Measurements from ENCODE around the gene WARS2. TPM values are rescaled to one million over a fixed set of nuclear protein-coding genes. Genes with fewer than 3 reads are reported as not detected.
A peak's percentile ranks its signal among the peaks of the same experiment; 100 is the strongest.

WARS2 gene
- total RNA-seq, 2 donors from 2014 or later, result 18.5 to 21.6 TPM

GRCh38 chr1:118988186-118989005 is 152.1 kb downstream of the WARS2 start, which contains the start of gene TBX15:
TSS of gene TBX15 (minus strand) at chr1:118988343. CDS start at chr1:118987795, 548 bp downstream.
- peaks cover 79% of the 10 kb centered on the region for H3K27me3 Mint-ChIP-seq
- H3K9me3 Mint-ChIP-seq, result peaks cover 2% of the 10 kb centered on the region
- peaks cover 26% of the 10 kb centered on the region for H3K36me3 Mint-ChIP-seq (ENCODE audit: low read depth)
- no peak for ATAC-seq (replicated peaks)
- H3K4me1 Mint-ChIP-seq, result no peaks in the 10 kb centered on the region
- peak within 1 kb of the TSS; percentile 42 for H3K4me3 Mint-ChIP-seq
- no peak within 1 kb of the TSS for H3K27ac Mint-ChIP-seq

- Mint-ChIP-seq H3K4me1 (no peaks in the 10 kb centered on the region), H3K4me3 (peak overlapping the region; percentile 42), H3K27me3 (peaks cover 85% of the 10 kb centered on the region), H3K9me3 (peaks cover 3% of the 10 kb centered on the region), H3K36me3 (ENCODE audit: low read depth) (peaks cover 26% of the 10 kb centered on the region), H3K27ac (no peak overlapping the region)
- no peak for ATAC-seq (replicated peaks)
Measured at GRCh38 chr1:118987468-118988185, 152.8 kb downstream of the WARS2 start.

GRCh38 chr1:118986555-118987467 is 153.6 kb downstream of the WARS2 start:
- Mint-ChIP-seq H3K27ac (no peak overlapping the region), H3K4me3 (peak overlapping the region; percentile 42), H3K27me3 (peaks cover 83% of the 10 kb centered on the region), H3K9me3 (peaks cover 3% of the 10 kb centered on the region), H3K36me3 (ENCODE audit: low read depth) (peaks cover 26% of the 10 kb centered on the region), H3K4me1 (no peaks in the 10 kb centered on the region)
- no peak for ATAC-seq (replicated peaks)

GRCh38 chr1:118985640-118986554 is 154.6 kb downstream of the WARS2 start:
- Mint-ChIP-seq H3K9me3 (peaks cover 3% of the 10 kb centered on the region), H3K27me3 (peaks cover 78% of the 10 kb centered on the region), H3K27ac (no peak overlapping the region), H3K4me1 (no peaks in the 10 kb centered on the region), H3K36me3 (ENCODE audit: low read depth) (peaks cover 26% of the 10 kb centered on the region), H3K4me3 (no peak overlapping the region)
- ATAC-seq (replicated peaks), result no peak

GRCh38 chr1:118984722-118985639 is 155.5 kb downstream of the WARS2 start:
- H3K9me3 Mint-ChIP-seq, result peaks cover 3% of the 10 kb centered on the region
- no peaks in the 10 kb centered on the region for H3K4me1 Mint-ChIP-seq
- H3K27ac Mint-ChIP-seq, result no peak overlapping the region
- peaks cover 26% of the 10 kb centered on the region for H3K36me3 Mint-ChIP-seq (ENCODE audit: low read depth)
- ATAC-seq (replicated peaks), result no peak
- no peak overlapping the region for H3K4me3 Mint-ChIP-seq
- H3K27me3 Mint-ChIP-seq, result peaks cover 77% of the 10 kb centered on the region

- no peak for ATAC-seq (replicated peaks)
- Mint-ChIP-seq H3K36me3 (ENCODE audit: low read depth) (peaks cover 26% of the 10 kb centered on the region), H3K9me3 (peaks cover 3% of the 10 kb centered on the region), H3K27me3 (peaks cover 75% of the 10 kb centered on the region), H3K4me1 (no peaks in the 10 kb centered on the region), H3K4me3 (no peak overlapping the region), H3K27ac (no peak overlapping the region)
Measured at GRCh38 chr1:118984086-118984721, 156.2 kb downstream of the WARS2 start.

GRCh38 chr1:118983558-118984041 is 156.9 kb downstream of the WARS2 start:
- Mint-ChIP-seq H3K4me3 (no peak overlapping the region), H3K27me3 (peaks cover 73% of the 10 kb centered on the region), H3K27ac (no peak overlapping the region), H3K4me1 (no peaks in the 10 kb centered on the region), H3K36me3 (ENCODE audit: low read depth) (peaks cover 26% of the 10 kb centered on the region), H3K9me3 (peaks cover 3% of the 10 kb centered on the region)
- ATAC-seq (replicated peaks), result no peak

GRCh38 chr1:118982821-118983557 is 157.5 kb downstream of the WARS2 start:
- Mint-ChIP-seq H3K36me3 (ENCODE audit: low read depth) (peaks cover 26% of the 10 kb centered on the region), H3K27ac (no peak overlapping the region)

GRCh38 chr1:118982266-118982665 is 158.2 kb downstream of the WARS2 start:
- Mint-ChIP-seq H3K27ac (no peak overlapping the region), H3K9me3 (peaks cover 3% of the 10 kb centered on the region), H3K4me3 (no peak overlapping the region), H3K27me3 (peaks cover 78% of the 10 kb centered on the region), H3K36me3 (ENCODE audit: low read depth) (peaks cover 26% of the 10 kb centered on the region), H3K4me1 (no peaks in the 10 kb centered on the region)
- no peak for ATAC-seq (replicated peaks)

More at GRCh38 chr1:118982821-118983557, 157.5 kb downstream of the WARS2 start:
- Mint-ChIP-seq H3K27me3 (peaks cover 74% of the 10 kb centered on the region), H3K9me3 (peaks cover 3% of the 10 kb centered on the region), H3K4me1 (no peaks in the 10 kb centered on the region), H3K4me3 (no peak overlapping the region)
- no peak for ATAC-seq (replicated peaks)

- no peak for ATAC-seq (replicated peaks)
- peaks cover 3% of the 10 kb centered on the region for H3K9me3 Mint-ChIP-seq
- H3K27ac Mint-ChIP-seq, result no peak overlapping the region
- no peaks in the 10 kb centered on the region for H3K4me1 Mint-ChIP-seq
- H3K27me3 Mint-ChIP-seq, result peaks cover 73% of the 10 kb centered on the region
- H3K4me3 Mint-ChIP-seq, result no peak overlapping the region
- peaks cover 18% of the 10 kb centered on the region for H3K36me3 Mint-ChIP-seq (ENCODE audit: low read depth)
Measured at GRCh38 chr1:118981436-118981835, 159.0 kb downstream of the WARS2 start.

Data from activated T-helper 17 cell treated with anti-CD3 and anti-CD28 coated beads, Interleukin-2, amount 50 U/mL, for 72 hours (primary cell).